GM19395 (cell line): Measurements from ENCODE around the gene TRIM31.
"Not testable (repeated sequence)": the region's sequence is repeated elsewhere in the genome, so short reads cannot be mapped to it uniquely, and the experiment has no call there.

ENCODE experiments used
- ATAC-seq: cut with Tn5 transposase; IDR thresholded peaks from one replicate; pipeline ENCODE4 v1.9.1; 2021; ENCODE audit warnings: mild to moderate bottlenecking, moderate library complexity; ENCODE audit not compliant: unreplicated experiment

TRIM31 gene

GRCh38 chr6:30149858-30150550 lies 37.1 kb upstream of the TRIM31 start:
- no peak for ATAC-seq

GRCh38 chr6:30149234-30149633 lies 36.3 kb upstream of the TRIM31 start:
- ATAC-seq, result no peak

GRCh38 chr6:30147096-30147495 lies 34.2 kb upstream of the TRIM31 start:
- no peak for ATAC-seq

- no peak for ATAC-seq
Observed at GRCh38 chr6:30145818-30146217, 32.9 kb upstream of the TRIM31 start.

- ATAC-seq, result no peak
Observed at GRCh38 chr6:30144811-30145210, 31.9 kb upstream of the TRIM31 start.

GRCh38 chr6:30143780-30144179 lies 30.9 kb upstream of the TRIM31 start:
- ATAC-seq, result no peak

- no peak for ATAC-seq
Observed at GRCh38 chr6:30142665-30143064, 29.8 kb upstream of the TRIM31 start.

- not testable (repeated sequence) for ATAC-seq
Observed at GRCh38 chr6:30140240-30140639, 27.4 kb upstream of the TRIM31 start.

GRCh38 chr6:30136570-30137286 lies 23.8 kb upstream of the TRIM31 start:
- no peak for ATAC-seq

GRCh38 chr6:30135757-30136156 lies 22.9 kb upstream of the TRIM31 start, which contains the start of gene TRIM40:
Gene TRIM40 (plus strand): TSS chr6:30136140. CDS start chr6:30137037, 897 bp downstream.
- ATAC-seq, result no peak

GRCh38 chr6:30135147-30135546 lies 22.3 kb upstream of the TRIM31 start:
- ATAC-seq, result no peak

GRCh38 chr6:30131947-30132497 lies 19.1 kb upstream of the TRIM31 start:
- ATAC-seq, result no peak

GRCh38 chr6:30130887-30131862 lies 18.3 kb upstream of the TRIM31 start:
- no peak for ATAC-seq

GRCh38 chr6:30130179-30130679 lies 17.3 kb upstream of the TRIM31 start:
- ATAC-seq, result no peak

GRCh38 chr6:30129265-30130178 lies 16.6 kb upstream of the TRIM31 start:
- no peak for ATAC-seq

- ATAC-seq, result no peak
Observed at GRCh38 chr6:30127238-30128093, 14.6 kb upstream of the TRIM31 start.

- no peak for ATAC-seq
Observed at GRCh38 chr6:30122515-30122914, 9.6 kb upstream of the TRIM31 start.

- ATAC-seq, result no peak
Observed at GRCh38 chr6:30121446-30122366, 8.8 kb upstream of the TRIM31 start.
